IPS-NIHi7 (cell line): Measurements from ENCODE around the gene UNCX.
"Not testable (repeated sequence)": the region's sequence is repeated elsewhere in the genome, so short reads cannot be mapped to it uniquely, and the experiment has no call there.

Experiments
- DNase-seq: peaks from one replicate; pipeline ENCODE4 v3.0.0; 2012; ENCODE audit warnings: mixed read lengths; ENCODE audit errors: extremely low spot score

UNCX gene

DNA sequence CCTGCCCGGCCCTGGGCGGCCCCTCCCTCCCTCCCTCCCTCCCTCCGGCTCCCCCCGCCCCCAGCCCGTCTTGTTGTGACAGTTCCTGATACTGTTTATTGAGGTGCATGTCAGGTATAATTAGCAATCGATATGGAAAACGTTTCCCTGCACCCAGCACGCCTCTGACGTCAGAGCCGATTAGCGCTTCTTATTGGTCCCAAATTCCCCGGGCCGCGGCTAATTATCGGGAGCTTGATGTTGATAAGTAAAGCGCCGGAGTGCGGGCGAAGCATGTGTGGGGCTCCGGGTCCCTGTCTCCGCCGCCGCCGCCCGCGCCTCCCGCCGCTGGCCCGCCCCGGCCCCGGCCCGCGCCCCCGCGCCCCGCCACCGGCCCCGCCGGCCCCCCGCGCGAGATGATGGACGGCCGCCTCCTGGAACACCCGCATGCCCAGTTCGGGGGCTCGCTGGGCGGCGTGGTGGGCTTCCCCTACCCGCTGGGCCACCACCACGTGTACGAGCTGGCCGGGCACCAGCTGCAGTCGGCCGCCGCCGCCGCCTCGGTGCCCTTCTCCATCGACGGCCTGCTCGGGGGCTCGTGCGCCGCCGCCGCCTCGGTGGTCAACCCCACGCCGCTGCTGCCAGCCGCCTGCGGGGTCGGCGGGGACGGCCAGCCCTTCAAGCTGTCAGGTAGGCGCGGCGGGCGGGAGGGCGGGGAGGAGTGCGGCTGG lies at the start of gene UNCX:
UNCX (plus strand) TSS at position 250 of the 710 bp plus-strand sequence; CDS start at position 396, 146 bp downstream.
- DNase-seq, result no peak

GRCh38 chr7:1187127-1187526 lies 45.5 kb upstream of the UNCX start:
- no peak for DNase-seq

DNA sequence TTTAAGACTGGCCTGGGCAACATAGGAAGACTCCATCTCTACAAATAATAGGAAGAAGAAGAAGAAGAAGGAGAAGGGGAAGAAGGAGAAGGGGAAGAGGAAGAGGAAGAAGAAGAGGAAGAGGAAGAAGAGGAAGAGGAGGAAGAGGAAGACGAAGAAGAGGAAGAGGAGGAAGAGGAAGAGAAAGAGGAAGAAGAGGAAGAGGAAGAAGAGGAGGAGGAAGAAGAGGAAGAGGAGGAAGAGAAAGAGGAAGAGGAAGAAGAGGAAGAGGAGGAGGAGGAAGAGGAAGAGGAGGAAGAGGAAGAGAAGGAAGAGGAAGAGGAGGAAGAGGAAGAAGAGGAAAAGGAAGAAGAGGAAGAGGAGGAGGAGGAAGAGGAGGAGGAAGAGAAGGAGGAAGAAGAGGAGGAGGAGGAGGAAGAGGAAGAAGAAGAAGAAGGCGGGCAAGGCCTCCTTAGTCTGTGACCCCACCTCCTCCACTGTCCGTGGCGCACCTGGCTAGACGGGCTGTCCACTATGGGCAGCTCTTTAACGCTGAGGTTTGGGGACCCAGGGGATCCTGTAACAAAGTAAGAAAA lies 43.9 kb upstream of the UNCX start:
- DNase-seq, result no peak

DNA sequence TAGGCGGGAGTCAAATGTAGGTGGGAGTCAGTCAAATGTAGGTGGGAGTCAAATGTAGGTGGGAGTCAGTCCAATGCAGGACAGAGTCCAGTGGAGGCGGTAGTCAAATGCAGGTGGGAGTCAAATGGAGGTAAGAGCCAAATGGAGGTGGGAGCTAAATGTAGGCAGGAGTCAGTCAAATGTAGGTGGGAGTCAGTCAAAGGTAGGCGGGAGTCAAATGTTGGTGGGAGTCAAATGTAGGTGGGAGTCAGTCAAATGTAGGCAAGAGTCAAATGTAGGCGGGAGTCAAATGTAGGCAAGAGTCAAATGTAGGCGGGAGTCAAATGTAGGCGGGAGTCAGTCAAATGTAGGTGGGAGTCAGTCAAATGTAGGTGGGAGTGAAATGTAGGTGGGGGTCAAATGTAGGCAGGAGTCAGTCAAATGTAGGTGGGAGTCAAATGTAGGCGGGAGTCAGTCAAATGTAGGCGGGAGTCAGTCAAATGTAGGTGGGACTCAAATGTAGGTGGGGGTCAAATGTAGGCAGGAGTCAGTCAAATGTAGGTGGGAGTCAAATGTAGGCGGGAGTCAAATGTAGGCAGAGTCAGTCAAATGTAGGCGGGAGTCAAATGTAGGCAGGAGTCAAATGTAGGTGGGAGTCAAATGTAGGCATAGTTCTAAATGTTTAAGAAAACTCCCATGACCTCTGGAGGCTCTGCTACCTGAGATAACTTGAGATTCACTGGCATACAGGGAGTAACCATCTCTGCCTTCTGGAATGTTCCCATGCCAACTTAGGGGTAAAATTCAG lies 42.5 kb upstream of the UNCX start:
- no peak for DNase-seq

- DNase-seq, result no peak
These were observed 40.4 kb upstream of the UNCX start for GRCh38 chr7:1192171-1192676.

- peak; percentile 71 for DNase-seq
These were observed 38.9 kb upstream of the UNCX start for GRCh38 chr7:1193593-1194424.

DNA sequence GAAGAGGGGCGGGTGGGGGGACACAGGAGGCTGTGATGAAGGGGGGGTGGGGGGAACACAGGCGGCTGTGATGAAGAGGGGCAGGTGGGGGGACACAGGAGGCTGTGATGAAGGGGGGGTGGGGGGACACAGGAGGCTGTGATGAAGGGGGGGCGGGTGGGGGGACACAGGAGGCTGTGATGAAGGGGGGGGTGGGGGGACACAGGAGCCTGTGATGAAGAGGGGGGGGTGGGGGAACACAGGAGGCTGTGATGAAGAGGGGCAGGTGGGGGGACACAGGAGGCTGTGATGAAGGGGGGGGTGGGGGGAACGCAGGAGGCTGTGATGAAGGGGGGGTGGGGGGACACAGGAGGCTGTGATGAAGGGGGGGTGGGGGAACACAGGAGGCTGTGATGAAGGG lies 36.2 kb upstream of the UNCX start:
- DNase-seq, result not testable (repeated sequence)

DNA sequence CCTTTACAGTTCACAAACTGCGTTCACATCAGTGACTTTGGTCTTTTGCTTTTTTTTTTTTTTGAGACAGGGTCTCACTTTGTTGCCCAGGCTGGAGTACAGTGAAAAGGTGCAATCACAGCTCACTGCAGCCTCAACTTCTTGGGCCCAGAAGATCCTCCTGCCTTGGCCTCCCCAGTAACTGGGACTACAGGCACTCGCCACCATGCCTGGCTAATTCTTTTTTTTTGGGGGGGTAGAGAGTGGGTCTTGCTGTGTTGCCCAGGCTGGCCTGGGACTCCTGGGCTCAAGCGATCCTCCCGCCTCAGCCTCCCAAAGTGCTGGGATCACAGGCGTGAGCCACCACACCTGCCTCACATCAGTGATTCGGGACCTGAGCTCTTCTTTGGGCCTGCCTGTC lies 35.7 kb upstream of the UNCX start:
- no peak for DNase-seq

GRCh38 chr7:1197997-1198625 lies 34.6 kb upstream of the UNCX start:
- no peak for DNase-seq

DNA sequence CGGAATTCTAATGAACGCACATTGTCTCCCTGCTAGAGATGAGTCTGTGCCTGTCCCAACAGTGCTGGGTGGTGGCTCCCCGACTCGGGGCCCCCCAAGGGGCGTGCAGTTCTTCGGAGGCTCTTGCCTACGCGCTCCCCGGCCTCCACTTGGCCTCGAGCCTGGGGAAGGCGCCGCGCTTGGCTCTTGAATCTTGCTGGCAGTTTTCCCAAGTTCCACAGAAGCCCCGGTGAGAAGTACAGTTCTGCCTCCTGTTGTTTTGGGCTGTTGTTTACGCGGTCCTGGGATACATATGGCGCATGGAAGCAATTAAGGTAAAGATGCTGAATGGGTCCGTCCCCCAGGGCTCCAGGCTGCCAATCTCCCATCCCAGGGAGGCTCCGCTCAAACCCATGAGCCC lies 32.6 kb upstream of the UNCX start:
- DNase-seq, result no peak

DNA sequence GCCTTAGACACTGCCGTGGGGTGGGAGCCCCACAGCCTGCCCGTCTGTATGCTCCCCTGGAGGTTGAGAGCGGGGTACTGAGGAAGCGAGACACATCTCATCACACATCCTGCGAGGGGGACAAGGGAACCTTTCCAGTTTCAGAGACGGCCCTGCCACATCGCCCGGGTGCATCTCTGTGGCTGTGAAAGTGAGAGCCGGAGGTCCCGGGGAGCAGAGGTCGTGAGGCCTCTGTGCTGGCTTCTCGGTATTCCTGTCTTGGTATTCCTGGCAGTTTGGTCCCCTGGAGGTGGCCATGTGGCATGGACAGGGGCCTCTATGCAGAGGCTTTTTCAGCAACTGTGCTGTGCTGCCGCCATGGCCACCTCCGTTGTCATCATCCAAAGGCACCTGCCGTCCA lies 30.8 kb upstream of the UNCX start:
- DNase-seq, result no peak

DNA sequence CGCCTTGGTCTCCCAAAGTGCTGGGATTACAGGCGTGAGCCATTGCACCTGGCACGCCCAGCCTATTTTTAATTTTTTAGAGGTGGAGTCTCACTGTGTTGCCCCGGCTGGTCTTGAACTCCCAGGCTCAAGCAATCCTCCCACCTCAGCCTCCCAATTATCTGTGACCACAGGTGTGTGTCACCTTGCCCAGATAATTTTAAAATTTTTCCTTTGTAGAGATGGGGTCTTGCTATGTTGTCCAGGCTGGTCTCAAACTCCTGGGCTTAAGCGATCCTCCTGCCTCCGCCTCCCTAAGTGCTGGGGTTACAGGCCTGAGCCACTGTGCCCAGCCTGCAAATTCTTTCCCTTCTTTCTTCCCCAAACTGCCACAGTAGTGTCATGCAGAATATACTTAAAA lies 29.8 kb upstream of the UNCX start:
- DNase-seq, result not testable (repeated sequence)

DNA sequence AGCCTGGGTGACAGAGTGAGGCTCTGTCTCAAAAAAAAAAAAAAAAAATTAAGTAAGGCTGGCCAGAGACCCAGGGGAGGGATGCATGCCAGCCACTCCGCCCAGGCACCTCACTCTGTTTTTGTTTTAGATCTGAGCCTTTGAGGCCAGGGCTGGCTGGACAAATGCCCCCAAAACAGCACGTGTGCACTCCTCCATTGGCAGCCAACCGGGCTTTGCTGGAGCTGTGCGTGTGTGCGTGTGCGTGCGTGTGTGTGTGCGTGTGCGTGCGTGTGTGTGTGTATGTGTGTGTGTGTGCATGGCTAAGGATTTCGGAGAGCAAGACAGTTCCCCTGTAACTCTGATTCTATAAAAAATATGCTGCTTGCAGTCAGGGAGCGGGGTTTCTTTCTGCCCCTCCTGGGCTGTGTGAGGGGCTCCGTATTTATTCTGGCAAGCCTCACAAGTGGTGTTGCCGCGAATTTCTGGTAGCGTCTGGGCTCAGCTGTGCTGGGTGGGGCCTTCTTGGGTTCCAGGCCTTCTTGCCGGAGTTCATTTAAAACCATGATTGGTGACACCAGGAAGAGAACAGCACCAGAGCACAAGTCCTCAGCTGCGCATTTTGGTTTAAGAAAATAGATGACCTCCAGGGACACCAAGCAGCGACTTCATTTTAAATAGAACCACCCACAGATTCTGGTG lies 28.1 kb upstream of the UNCX start:
- DNase-seq, result no peak

DNA sequence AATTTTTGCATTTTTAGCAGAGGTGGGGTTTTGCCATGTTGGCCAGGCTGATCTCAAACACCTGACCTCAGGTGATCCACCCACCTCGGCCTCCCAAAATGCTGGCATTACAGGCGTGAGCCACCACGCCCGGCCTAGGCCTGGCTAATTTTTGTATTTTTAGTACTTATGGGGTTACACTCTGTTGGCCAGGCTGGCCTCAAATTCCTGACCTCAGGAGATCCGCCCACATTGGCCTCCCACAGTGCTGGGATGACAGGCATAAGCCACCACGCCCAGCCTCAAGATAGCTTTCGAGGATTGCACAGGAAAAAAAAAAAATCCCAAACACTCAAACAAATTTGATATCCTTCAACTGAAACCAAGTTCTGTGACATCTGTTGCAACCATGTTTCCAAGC lies 26.9 kb upstream of the UNCX start:
- DNase-seq, result not testable (repeated sequence)

DNA sequence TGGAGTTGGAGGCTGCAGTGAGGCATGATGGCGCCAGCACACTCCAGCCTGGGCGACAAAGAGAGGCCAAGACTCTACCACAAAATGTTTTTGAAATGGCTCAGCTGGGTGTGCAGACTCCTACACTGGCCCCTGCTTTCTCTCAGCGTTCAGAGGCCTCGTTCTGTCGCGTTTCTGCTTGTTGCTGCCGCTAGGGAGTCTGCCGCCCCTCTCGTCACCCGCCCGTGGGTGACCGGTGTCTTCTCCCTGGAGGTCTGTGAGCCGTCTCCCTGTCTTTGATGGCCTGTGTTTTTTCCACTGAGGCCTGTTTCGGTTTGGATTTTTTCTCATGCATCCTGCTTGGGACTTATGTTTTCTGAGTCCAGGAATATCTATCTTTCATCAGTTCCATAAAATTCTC lies 23.6 kb upstream of the UNCX start:
- no peak for DNase-seq

DNA sequence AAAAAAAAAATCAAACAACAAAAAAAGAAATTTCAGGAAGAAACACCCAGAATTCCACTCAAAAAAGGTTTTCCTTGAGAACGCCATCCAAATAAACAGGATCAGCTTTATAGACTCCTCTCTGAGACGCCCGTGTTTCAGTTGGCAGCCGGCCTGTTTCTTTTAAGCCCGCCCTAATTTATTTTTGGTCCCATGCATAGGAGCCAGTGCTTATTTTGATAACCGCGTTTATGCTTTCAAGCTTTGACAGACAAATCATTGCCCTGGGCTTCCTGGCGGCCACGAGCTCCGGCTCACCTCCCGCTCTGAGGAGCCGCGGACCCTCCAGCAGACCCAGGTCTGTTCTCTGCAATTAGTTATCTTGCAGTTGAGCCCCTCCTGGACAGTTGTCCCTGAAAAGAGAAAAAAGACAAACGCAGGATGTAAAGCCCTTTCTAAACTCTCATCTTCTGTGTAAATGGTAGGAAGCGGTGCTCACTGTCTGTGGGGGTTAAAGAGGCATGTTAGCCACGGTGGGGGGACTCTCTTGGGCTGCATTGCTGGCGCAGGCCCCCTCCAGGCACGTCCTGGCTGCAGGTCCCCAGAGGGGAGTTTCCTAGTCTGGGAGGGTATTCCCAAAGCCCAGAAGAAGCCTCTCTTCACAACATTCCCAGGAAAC lies 22.2 kb upstream of the UNCX start:
- no peak for DNase-seq

- no peak for DNase-seq
These were observed 21.6 kb upstream of the UNCX start for GRCh38 chr7:1210979-1211608.

GRCh38 chr7:1211611-1212010 lies 21.1 kb upstream of the UNCX start:
- DNase-seq, result no peak

DNA sequence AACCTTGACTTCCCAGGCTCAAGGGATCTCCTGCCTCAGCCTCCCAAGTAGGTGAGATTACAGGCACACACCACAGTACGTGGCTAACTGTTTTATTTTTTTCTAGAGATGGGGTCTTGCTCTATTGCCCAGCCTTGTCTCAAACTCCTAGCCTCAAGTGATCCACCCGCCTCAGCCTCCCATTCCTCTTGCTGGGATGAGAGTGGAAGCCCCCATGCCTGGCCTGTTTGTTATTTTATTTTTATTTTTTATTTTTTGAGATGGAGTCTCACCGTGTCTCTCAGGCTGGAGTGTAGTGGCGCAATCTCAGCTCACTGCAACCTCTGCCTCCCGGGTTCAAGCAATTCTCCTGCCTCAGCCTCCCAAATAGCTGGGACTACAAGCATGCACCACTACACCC lies 20.6 kb upstream of the UNCX start:
- DNase-seq, result not testable (repeated sequence)

DNA sequence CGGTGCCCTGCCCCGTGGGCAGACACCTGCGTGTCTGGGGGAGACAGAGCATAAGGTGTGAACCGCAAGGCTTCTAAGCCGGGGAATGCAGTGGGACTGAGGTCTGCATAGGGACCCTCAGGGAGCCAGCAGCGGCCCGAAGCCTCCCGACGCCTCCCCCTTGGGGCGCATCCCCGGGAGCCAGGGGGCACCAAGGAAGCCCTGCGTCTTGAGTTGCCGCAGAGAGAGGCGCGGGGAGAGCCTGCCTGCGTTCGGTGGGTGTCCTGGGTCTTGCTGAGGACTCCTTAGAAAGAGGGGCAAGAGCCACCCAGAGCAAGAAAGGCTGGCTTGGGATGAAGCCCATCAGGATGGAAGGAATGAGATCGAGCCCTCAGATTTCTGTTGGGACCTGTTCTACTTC lies 18.2 kb upstream of the UNCX start:
- no peak for DNase-seq
